Dermis microvascular lymphatic vessel endothelial cell (primary cell): ENCODE measurements around the gene OIP5. TPM values are rescaled to one million over a fixed set of nuclear protein-coding genes. Genes with fewer than 3 reads are reported as not detected.
A peak's percentile ranks its signal among the peaks of the same experiment; 100 is the strongest.
"Not testable (repeated sequence)": the region's sequence is repeated elsewhere in the genome, so short reads cannot be mapped to it uniquely, and the experiment has no call there.

Source experiments
- DNase-seq, 2 donors: peaks; one replicate each; pipeline versions ENCODE4 v3.0.0 to v3.0.0-alpha.2; 2010; ENCODE audit warnings: low read depth in 2 of 2
- total RNA-seq: library from RNA; depleted of rRNA; stranded (reverse); fragments of >200 nt; gene quantifications from 2 replicates; pipeline ENCODE4 v1.2.1, GENCODE V29; 2014

OIP5 gene
- 3.3 and 8.3 TPM in 2 replicates for total RNA-seq

DNA sequence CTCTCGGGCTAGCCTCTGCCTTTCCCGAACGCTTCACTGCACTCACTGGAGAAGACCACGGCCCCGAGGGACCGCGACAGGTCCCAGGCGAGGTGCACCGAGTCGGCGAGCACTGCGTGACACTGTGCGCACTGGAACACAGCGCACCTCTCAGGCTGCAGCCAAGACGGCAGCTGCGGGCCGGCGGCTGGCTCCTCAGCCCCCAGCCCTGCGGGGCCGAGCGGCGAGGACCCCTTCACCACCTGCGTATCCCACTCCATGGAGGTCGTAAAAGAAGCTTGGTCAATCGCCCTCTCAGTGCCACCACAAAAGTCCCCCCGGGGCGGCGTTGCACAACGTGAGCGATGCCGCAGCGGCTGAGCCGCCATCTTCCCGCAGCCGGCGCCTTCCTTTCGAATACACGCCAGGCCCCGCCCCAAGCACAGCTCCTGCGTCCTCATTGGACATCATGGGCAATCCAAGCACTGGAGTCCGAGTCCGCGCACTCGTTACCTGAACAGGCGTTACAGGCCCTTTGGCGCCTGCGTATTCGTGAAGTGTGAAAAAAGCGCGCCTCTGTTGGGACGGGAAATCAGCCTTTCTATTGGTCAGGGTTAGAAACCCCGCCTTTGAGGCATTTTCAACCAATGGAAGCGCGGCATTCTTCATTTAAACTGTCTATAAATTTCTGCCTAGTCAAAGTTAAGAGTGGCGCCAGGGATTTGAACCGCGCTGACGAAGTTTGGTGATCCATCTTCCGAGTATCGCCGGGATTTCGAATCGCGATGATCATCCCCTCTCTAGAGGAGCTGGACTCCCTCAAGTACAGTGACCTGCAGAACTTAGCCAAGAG, at the start of gene OIP5, which contains the start of gene NUSAP1:
Gene OIP5 (minus strand): TSS at position 398 of the 832 bp plus-strand sequence. CDS start 30 bp downstream, at position 368.
Gene NUSAP1 (plus strand): TSS at position 688 of the 832 bp plus-strand sequence. CDS start 77 bp downstream, at position 765.
- DNase-seq, result peak; percentile 99 to 100

DNA sequence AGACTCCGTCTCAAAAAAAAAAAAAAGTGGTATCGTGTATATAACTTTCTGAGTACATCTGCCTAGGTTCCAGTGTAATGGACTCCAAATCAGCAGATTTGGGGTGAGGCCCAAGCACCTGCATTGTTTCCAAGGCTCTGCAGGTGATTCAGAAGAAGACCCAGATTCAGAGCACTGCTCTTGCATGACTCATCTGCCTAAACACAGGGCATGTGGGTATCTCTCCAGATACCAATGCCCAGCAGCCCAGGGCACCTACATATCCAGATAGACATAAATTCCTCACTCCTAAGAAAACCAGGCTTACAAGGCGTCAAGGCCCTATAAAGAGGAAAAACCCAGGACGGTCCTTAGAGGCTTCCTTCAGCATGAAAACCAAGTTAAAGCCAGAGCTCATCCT, 45.6 kb upstream of the OIP5 start:
- DNase-seq, result no peak

GRCh38 chr15:41367418-41367817, 35.0 kb upstream of the OIP5 start:
- DNase-seq, result no peak

GRCh38 chr15:41354371-41354770, 22.0 kb upstream of the OIP5 start:
- DNase-seq, result peak in 1 of 2 donors; percentile 21

DNA sequence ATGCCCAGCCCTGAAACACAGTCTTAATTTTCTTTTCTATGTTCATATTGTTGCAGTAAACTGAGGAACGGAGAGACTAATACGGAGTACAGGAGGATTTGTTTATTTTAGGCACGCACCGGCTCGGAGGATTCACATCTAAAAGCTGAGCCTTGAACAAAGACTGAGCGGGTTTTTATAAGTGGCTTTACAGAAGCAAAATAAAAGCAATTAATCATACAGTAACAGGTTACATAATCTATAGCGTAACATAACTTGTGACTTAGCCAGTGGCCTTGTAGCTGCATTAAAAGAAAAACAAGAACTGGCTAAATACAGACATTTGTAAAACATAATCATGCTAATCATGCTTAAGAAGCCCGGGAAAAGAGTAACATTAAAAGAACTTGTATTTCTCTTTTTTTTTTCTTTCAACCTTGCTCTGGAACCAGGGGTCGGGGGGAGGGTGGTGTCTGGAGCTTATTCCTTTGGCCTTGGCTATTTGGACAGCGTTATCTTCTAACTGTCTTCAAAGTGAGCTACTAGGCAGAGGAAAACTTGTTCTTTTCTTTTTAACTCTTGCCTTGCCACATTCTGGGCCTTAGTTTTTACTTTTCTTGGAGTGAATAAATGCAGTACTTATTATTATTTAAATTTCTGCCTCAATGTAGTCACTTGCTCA, 17.8 kb upstream of the OIP5 start:
- no peak for DNase-seq

- DNase-seq, result no peak
Observed at GRCh38 chr15:41347236-41347635, 14.8 kb upstream of the OIP5 start.

DNA sequence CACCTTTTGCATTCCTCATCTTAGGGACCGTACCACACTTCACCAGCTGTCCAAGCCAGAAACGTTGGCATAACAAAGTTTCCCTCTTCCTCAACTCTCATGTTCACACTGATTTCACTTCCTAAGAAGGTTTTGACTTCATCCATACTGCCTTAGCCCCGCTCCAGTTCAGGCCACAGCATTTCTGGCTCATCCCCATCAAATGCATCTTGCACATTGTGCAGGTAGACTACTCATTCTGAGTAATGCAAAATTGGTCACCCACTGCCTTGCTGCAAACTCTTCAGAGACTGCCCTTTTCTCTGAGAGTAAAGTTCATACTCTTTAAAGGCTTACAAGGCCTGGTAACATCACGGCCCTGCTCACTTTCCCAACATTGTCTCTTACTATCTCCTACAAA, 9.1 kb upstream of the OIP5 start:
- DNase-seq, result no peak

DNA sequence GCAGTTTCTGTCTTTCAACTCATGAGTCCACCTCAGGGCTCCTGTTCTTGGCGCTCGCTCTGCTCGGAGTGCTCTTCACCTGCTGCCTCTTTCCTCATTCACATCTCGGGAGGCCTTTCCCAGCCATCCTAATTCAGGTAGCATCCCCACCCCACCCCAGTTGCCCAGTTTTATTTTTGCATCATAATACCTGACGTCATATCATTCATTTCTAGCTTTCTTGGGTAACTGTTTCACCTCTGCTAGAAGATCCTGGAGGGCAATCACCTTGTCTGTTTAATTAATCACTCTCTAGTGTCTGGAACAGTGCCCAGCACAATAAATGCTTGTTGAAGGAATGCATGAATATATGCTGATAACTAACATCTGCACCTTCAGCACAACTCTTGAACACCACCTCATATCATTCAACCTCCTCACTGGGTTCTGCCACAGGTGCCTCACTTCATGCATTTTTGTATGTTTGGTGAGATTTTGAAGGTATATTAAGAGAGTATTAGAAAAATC, 7.9 kb upstream of the OIP5 start:
- no peak for DNase-seq

GRCh38 chr15:41337631-41338522, 5.5 kb upstream of the OIP5 start:
- no peak for DNase-seq

- no peak for DNase-seq
Observed at GRCh38 chr15:41337047-41337446, 4.7 kb upstream of the OIP5 start.

- no peak for DNase-seq
Observed at GRCh38 chr15:41336549-41336948, 4.2 kb upstream of the OIP5 start.

- DNase-seq, result no peak
Observed at GRCh38 chr15:41334293-41335120, 2.1 kb upstream of the OIP5 start.

GRCh38 chr15:41333026-41333562, 703 bp upstream of the OIP5 start:
- DNase-seq, result peak in 1 of 2 donors; percentile 16

DNA sequence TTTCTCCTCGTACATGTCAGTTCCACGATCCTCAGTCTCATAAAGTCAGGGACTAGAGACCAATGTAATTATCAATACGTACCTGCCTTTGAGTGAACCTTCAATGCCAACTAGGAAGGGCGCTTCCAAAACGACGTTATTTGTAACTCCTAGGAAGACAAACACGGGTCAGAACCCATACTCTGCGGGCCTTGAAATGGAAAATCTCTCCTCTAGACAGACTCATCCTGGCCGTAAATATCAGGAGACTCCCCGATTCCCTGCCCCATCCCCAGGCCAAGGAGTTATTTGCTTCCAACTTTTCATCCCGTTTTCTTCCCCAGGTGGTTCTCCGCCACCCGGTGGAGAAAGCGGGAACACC, 578 bp downstream of the OIP5 start:
- DNase-seq, result no peak

DNA sequence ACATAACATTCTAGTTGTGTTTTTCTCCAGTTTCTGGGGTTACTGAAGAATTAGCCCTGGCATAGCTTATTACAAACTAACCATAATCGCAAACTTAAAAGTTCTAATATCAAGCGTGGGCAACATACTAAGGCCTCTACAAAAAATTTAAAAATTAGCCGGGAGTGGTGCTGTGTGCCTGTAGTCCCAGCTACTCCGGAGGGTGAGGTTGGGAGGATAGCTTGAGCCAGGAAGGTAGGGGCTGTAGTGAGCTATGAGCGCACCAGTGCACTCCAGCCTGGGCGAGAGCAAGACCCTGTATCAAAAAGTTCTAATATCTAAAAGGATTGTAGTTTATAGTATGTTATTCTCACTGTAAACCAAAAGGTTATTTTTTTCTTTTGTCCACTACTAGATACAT, 1.1 kb downstream of the OIP5 start:
- DNase-seq, result no peak

- no peak for DNase-seq
Observed at GRCh38 chr15:41323611-41324010, 8.8 kb downstream of the OIP5 start.

GRCh38 chr15:41320805-41321330, 11.5 kb downstream of the OIP5 start:
- DNase-seq, result not testable (repeated sequence)

DNA sequence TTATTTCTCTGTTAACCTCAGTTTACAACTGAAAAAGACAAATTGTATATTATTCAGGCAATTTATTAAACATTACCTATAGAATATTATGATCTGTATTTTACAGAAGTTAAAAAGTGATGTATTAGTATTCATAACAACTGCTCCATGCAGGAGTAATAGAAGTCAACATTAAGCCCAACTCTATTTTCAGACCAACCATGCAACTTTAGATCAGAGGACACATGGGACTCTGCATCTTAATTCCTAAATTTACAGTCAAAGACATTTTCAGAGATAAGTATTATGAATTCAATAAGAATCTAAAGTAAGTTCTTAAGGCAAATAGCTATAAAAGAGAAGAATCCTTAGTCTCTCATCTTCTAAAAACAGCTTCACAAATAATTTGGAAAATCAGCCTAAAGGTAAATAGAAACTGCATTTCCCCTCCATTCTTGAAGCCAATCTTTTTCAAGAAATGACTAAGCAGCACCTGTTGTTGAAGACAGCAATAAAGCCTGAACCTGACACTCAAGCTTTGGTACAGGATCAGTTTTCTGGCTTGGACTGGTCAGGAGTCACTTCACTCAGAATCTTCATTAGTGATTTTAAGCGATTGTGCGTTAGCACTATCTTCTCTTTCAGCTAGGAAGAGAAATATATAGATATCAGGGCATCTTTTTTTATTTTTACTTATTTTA, 23.0 kb downstream of the OIP5 start:
- no peak for DNase-seq

- no peak for DNase-seq
Observed at GRCh38 chr15:41307679-41308078, 24.7 kb downstream of the OIP5 start.
